Measurements from ENCODE around the gene RASSF8. TPM values are rescaled to one million over a fixed set of nuclear protein-coding genes. Genes with fewer than 3 reads are reported as not detected.

The RASSF8 gene
- total and polyA plus RNA-seq, 2 experiments from 2014 or later: 11.5 to 30.6 TPM

DNA sequence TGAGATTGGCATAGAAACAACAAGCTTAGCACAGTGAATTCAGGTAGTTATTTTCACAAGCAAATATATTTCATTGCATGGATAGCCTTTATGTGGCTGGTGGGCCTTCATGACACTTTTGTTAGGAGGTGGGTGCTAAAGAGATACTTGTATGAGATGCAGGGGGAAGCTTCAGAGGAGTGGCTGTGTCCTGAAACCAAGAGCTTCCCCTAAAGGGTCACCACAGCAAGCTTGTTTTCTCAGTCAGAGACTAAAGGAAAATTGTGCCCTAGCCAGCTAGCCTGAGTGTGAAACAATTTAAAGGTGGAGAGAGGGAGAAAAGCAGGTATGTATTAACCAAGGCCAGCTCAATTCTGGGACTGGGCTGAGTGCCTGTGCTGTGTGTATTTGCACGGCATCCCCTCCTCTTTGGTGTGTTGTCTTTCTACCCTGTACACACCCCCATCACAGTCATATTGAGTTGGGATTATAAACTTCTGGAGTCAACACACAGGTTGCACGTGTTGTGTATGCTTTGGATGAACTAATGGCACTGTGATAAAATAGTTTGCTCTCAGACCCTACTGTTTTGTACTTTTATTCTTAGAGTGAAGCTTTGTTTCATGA, 79.2 kb downstream of the RASSF8 start (continued):
- TF ChIP-seq, protein P1, sequence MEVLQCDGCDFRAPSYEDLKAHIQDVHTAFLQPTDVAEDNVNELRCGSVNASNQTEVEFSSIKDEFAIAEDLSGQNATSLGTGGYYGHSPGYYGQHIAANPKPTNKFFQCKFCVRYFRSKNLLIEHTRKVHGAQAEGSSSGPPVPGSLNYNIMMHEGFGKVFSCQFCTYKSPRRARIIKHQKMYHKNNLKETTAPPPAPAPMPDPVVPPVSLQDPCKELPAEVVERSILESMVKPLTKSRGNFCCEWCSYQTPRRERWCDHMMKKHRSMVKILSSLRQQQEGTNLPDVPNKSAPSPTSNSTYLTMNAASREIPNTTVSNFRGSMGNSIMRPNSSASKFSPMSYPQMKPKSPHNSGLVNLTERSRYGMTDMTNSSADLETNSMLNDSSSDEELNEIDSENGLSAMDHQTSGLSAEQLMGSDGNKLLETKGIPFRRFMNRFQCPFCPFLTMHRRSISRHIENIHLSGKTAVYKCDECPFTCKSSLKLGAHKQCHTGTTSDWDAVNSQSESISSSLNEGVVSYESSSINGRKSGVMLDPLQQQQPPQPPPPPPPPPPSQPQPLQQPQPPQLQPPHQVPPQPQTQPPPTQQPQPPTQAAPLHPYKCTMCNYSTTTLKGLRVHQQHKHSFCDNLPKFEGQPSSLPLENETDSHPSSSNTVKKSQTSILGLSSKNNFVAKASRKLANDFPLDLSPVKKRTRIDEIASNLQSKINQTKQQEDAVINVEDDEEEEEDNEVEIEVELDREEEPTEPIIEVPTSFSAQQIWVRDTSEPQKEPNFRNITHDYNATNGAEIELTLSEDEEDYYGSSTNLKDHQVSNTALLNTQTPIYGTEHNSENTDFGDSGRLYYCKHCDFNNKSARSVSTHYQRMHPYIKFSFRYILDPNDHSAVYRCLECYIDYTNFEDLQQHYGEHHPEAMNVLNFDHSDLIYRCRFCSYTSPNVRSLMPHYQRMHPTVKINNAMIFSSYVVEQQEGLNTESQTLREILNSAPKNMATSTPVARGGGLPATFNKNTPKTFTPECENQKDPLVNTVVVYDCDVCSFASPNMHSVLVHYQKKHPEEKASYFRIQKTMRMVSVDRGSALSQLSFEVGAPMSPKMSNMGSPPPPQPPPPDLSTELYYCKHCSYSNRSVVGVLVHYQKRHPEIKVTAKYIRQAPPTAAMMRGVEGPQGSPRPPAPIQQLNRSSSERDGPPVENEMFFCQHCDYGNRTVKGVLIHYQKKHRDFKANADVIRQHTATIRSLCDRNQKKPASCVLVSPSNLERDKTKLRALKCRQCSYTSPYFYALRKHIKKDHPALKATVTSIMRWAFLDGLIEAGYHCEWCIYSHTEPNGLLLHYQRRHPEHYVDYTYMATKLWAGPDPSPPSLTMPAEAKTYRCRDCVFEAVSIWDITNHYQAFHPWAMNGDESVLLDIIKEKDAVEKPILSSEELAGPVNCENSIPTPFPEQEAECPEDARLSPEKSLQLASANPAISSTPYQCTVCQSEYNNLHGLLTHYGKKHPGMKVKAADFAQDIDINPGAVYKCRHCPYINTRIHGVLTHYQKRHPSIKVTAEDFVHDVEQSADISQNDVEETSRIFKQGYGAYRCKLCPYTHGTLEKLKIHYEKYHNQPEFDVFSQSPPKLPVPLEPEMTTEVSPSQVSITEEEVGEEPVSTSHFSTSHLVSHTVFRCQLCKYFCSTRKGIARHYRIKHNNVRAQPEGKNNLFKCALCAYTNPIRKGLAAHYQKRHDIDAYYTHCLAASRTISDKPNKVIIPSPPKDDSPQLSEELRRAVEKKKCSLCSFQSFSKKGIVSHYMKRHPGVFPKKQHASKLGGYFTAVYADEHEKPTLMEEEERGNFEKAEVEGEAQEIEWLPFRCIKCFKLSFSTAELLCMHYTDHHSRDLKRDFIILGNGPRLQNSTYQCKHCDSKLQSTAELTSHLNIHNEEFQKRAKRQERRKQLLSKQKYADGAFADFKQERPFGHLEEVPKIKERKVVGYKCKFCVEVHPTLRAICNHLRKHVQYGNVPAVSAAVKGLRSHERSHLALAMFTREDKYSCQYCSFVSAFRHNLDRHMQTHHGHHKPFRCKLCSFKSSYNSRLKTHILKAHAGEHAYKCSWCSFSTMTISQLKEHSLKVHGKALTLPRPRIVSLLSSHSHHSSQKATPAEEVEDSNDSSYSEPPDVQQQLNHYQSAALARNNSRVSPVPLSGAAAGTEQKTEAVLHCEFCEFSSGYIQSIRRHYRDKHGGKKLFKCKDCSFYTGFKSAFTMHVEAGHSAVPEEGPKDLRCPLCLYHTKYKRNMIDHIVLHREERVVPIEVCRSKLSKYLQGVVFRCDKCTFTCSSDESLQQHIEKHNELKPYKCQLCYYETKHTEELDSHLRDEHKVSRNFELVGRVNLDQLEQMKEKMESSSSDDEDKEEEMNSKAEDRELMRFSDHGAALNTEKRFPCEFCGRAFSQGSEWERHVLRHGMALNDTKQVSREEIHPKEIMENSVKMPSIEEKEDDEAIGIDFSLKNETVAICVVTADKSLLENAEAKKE (CRISPR knock-in tag; IDR thresholded peaks at IDR 0.05): no peak
- TF ChIP-seq NANOG (IDR thresholded peaks at IDR 0.05; ENCODE audit: borderline replicate concordance): no peak
- TF ChIP-seq ZNF331 (CRISPR knock-in tag; IDR thresholded peaks at IDR 0.05; ENCODE audit: low read depth): no peak
- no peak for TF ChIP-seq POLR2AphosphoS5 (IDR thresholded peaks at IDR 0.05; ENCODE audit: low read depth)
- no peak for TF ChIP-seq STAT1 (IDR thresholded peaks at IDR 0.05; ENCODE audit: unreplicated experiment)
- no peak for TF ChIP-seq JUNB (IDR thresholded peaks at IDR 0.05; ENCODE audit: unreplicated experiment)
- no peak for TF ChIP-seq CREB1 (CRISPR knock-in tag; IDR thresholded peaks at IDR 0.05; ENCODE audit: low read depth)
- no peak for TF ChIP-seq EZH2 (IDR thresholded peaks at IDR 0.05; ENCODE audit: low read depth, unreplicated experiment)
- TF ChIP-seq, protein P2, sequence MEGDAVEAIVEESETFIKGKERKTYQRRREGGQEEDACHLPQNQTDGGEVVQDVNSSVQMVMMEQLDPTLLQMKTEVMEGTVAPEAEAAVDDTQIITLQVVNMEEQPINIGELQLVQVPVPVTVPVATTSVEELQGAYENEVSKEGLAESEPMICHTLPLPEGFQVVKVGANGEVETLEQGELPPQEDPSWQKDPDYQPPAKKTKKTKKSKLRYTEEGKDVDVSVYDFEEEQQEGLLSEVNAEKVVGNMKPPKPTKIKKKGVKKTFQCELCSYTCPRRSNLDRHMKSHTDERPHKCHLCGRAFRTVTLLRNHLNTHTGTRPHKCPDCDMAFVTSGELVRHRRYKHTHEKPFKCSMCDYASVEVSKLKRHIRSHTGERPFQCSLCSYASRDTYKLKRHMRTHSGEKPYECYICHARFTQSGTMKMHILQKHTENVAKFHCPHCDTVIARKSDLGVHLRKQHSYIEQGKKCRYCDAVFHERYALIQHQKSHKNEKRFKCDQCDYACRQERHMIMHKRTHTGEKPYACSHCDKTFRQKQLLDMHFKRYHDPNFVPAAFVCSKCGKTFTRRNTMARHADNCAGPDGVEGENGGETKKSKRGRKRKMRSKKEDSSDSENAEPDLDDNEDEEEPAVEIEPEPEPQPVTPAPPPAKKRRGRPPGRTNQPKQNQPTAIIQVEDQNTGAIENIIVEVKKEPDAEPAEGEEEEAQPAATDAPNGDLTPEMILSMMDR (conservative IDR thresholded peaks at IDR 0.05; ENCODE audit: low read depth in 2 of 2): no peak
